Keratinocyte (primary cell): ENCODE measurements around the gene COPZ2. TPM values are rescaled to one million over a fixed set of nuclear protein-coding genes. Genes with fewer than 3 reads are reported as not detected.

Experiments
- DNase-seq: peaks from one replicate; pipeline ENCODE4 v3.0.0-alpha.2; 2011; ENCODE audit warnings: low read depth, missing footprints, low spot score
- FAIRE-seq: peaks from 2 replicates; lab custom pipeline; 2011; peaks lifted over from hg19 to GRCh38; lab: Jason Lieb, UNC
- H2AFZ ChIP-seq: 2 replicates; pipeline ENCODE4 v1.6.0; 2012; ENCODE audit warnings: low read length, control low read depth, inconsistent platforms; ENCODE audit not compliant: control insufficient read depth
- H3K27ac ChIP-seq: 2 replicates; pipeline ENCODE4 v1.5.1; 2011; ENCODE audit warnings: low read length; ENCODE audit not compliant: control insufficient read depth, insufficient read depth
- H3K27me3 ChIP-seq: 3 replicates; pipeline ENCODE4 v1.6.0; 2011; ENCODE audit warnings: low read length; ENCODE audit not compliant: control insufficient read depth, insufficient read depth; ENCODE audit errors: extremely low read depth
- H3K36me3 ChIP-seq, 2 experiments: 2 replicates in 1 of 2; 3 replicates in 1 of 2; pipeline ENCODE4 v1.5.1; 2011; ENCODE audit warnings: low read length in 2 of 2, mild to moderate bottlenecking in 1 of 2; ENCODE audit not compliant: control insufficient read depth in 2 of 2, insufficient read depth in 2 of 2; ENCODE audit errors: extremely low read depth in 1 of 2
- H3K4me1 ChIP-seq: 3 replicates; pipeline ENCODE4 v1.5.1; 2011; ENCODE audit warnings: low read length; ENCODE audit not compliant: control insufficient read depth, insufficient read depth; ENCODE audit errors: extremely low read depth
- H3K4me2 ChIP-seq: 3 replicates; pipeline ENCODE4 v1.6.0; 2011; ENCODE audit warnings: low read depth, low read length; ENCODE audit not compliant: control insufficient read depth, insufficient read depth; ENCODE audit errors: extremely low read depth
- H3K4me3 ChIP-seq, 3 experiments: fragments of 200-600 bp in 1 of 3; sonication (generic) in 1 of 3; 2 replicates in 2 of 3; 3 replicates in 1 of 3; pipeline ENCODE4 v1.5.1; 2011 to 2016; ENCODE audit warnings: low read length in 3 of 3, mild to moderate bottlenecking in 3 of 3, control low read depth in 2 of 3, inconsistent platforms in 1 of 3, low read depth in 1 of 3, mixed read lengths in 1 of 3, mixed run types in 1 of 3, moderate library complexity in 1 of 3; ENCODE audit not compliant: control insufficient read depth in 2 of 3, insufficient read depth in 2 of 3; ENCODE audit errors: extremely low read depth in 1 of 3
- H3K79me2 ChIP-seq: 2 replicates; pipeline ENCODE4 v1.6.0; 2012; ENCODE audit warnings: low read length; ENCODE audit not compliant: control insufficient read depth, insufficient read depth
- H3K9ac ChIP-seq: 3 replicates; pipeline ENCODE4 v1.6.0; 2011; ENCODE audit warnings: low read length; ENCODE audit not compliant: control insufficient read depth, insufficient read depth; ENCODE audit errors: extremely low read depth
- H3K9me1 ChIP-seq: 3 replicates; pipeline ENCODE4 v1.6.0; 2011; ENCODE audit warnings: low read length; ENCODE audit not compliant: control insufficient read depth, insufficient read depth; ENCODE audit errors: extremely low read depth
- H3K9me3 ChIP-seq: 2 replicates; pipeline ENCODE4 v1.5.1; 2012; ENCODE audit warnings: low read depth, low read length; ENCODE audit not compliant: control insufficient read depth
- H4K20me1 ChIP-seq: 3 replicates; pipeline ENCODE4 v1.6.0; 2011; ENCODE audit warnings: low read length; ENCODE audit not compliant: control insufficient read depth, insufficient read depth; ENCODE audit errors: extremely low read depth
- EZH2 ChIP-seq: IDR thresholded peaks from one replicate; pipeline ENCODE4 v1.6.1; 2012; ENCODE audit warnings: inconsistent platforms, mild to moderate bottlenecking, low read length, moderate library complexity
- dilution Hi-C: fragments of 300-500 bp; cut with MboI; formaldehyde crosslinking; loops from one replicate; pipeline ENCODE4 v1.7.0; 2020; ENCODE audit warnings: low sequenced_read_pairs; ENCODE audit not compliant: extremely low pct_ligation_motif_present
- polyA plus RNA-seq, 5 experiments: library from polyadenylated mRNA; depleted of rRNA in 3 of 5; stranded (reverse) in 3 of 5; stranded (forward) in 1 of 5; unstranded in 1 of 5; fragments of >200 nt; gene quantifications; 1 replicate in 1 of 5; 2 replicates in 3 of 5; 3 replicates in 1 of 5; pipeline versions ENCODE4 v1.2.1 to v1.2.3, GENCODE V29; 2011 to 2012; ENCODE audit warnings: missing spikeins in 2 of 5, low read depth in 1 of 5, low replicate concordance in 1 of 5
- TF ChIP-seq, protein P1 (sequence below), 3 experiments: IDR thresholded peaks in 1 of 3; conservative IDR thresholded peaks in 1 of 3; optimal IDR thresholded peaks in 1 of 3; 2 replicates in 2 of 3; 3 replicates in 1 of 3; pipeline versions ENCODE3 to v1.5.1; 2011; ENCODE audit warnings: low read length in 3 of 3, mild to moderate bottlenecking in 3 of 3, moderate library complexity in 2 of 3, control low read depth in 1 of 3, inconsistent platforms in 1 of 3; ENCODE audit not compliant: insufficient read depth in 2 of 3; ENCODE audit errors: extremely low read depth in 1 of 3

The COPZ2 gene
- polyA plus RNA-seq, 1 donor (not counting 4 experiments of a cell fraction or from before 2014, with no cell fraction given), result 11.1 TPM

DNA sequence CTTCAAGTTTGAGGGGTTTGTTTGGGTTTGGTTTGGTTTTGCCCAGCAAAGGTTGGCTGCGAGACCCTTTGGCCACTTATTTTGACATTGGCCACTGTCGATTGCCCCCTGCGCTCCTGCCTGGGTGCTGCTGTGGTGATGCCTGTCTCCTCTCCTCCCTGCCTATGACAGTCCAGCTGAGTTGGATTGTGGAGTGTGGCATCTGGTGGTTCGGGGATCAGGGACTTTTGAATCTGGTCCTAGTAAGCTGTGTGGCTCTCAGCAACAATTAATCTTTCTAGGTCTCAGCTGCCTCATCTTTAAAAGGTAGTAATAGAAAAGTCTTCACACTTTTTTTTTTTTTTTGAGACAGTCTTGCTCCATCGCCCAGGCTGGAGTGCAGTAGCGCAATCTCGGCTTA, 39.6 kb downstream of the COPZ2 start:
- Histone ChIP-seq H3K27ac (no peak overlapping the region), H3K4me1 (peaks cover 9% of the 10 kb centered on the region), H2AFZ (no peak overlapping the region), H3K9me3 (no peaks in the 10 kb centered on the region), H3K4me2 (no peak overlapping the region), H3K4me3 (no peak overlapping the region), H4K20me1 (no peaks in the 10 kb centered on the region), H3K27me3 (no peaks in the 10 kb centered on the region), H3K36me3 (no peaks in the 10 kb centered on the region), H3K9me1 (no peaks in the 10 kb centered on the region), H3K79me2 (no peaks in the 10 kb centered on the region), H3K9ac (no peak overlapping the region)
- FAIRE-seq, result no peak
- dilution Hi-C loops, result no loop called here
- no peak for TF ChIP-seq EZH2
- TF ChIP-seq, protein P1, sequence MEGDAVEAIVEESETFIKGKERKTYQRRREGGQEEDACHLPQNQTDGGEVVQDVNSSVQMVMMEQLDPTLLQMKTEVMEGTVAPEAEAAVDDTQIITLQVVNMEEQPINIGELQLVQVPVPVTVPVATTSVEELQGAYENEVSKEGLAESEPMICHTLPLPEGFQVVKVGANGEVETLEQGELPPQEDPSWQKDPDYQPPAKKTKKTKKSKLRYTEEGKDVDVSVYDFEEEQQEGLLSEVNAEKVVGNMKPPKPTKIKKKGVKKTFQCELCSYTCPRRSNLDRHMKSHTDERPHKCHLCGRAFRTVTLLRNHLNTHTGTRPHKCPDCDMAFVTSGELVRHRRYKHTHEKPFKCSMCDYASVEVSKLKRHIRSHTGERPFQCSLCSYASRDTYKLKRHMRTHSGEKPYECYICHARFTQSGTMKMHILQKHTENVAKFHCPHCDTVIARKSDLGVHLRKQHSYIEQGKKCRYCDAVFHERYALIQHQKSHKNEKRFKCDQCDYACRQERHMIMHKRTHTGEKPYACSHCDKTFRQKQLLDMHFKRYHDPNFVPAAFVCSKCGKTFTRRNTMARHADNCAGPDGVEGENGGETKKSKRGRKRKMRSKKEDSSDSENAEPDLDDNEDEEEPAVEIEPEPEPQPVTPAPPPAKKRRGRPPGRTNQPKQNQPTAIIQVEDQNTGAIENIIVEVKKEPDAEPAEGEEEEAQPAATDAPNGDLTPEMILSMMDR (optimal IDR thresholded peaks at IDR 0.05 in 1 of 3, IDR thresholded peaks at IDR 0.05 in 1 of 3, conservative IDR thresholded peaks at IDR 0.05 in 1 of 3; ENCODE audit: extremely low read depth in 1 of 3, insufficient read depth in 2 of 3, low read length in 3 of 3), result no peak
- DNase-seq, result no peak

DNA sequence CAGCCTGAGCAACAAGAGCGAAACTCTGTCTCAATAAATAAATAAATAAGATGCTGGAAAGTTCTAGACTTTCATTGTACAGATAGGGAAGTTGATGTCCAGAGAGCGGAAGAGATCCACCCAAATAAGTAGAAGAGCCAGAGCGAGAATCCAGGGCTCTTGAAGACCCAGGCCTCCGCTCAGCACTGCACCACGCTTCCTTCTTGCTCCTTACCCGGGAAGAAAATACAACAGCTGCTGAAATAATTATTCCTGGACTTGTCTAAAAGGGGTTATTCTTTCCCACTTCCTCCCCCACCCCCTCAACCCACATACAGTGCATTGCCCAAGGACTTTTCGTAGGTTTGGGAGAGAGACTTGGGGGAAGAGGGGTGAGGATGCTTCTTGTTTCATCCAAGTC, 40.0 kb downstream of the COPZ2 start:
- H3K4me2 ChIP-seq, result no peak overlapping the region

More for the DNA sequence above, 40.0 kb downstream of the COPZ2 start:
- Histone ChIP-seq H2AFZ (no peak overlapping the region), H3K9ac (no peak overlapping the region), H3K9me1 (no peaks in the 10 kb centered on the region), H3K27ac (no peak overlapping the region), H3K79me2 (no peaks in the 10 kb centered on the region), H3K36me3 (no peaks in the 10 kb centered on the region), H3K9me3 (no peaks in the 10 kb centered on the region), H3K27me3 (no peaks in the 10 kb centered on the region), H3K4me3 (no peak overlapping the region), H3K4me1 (peaks cover 4% of the 10 kb centered on the region), H4K20me1 (no peaks in the 10 kb centered on the region)
- TF ChIP-seq, protein P1 (optimal IDR thresholded peaks at IDR 0.05 in 1 of 3, IDR thresholded peaks at IDR 0.05 in 1 of 3, conservative IDR thresholded peaks at IDR 0.05 in 1 of 3; ENCODE audit: extremely low read depth in 1 of 3, insufficient read depth in 2 of 3, low read length in 3 of 3), result no peak
- TF ChIP-seq EZH2, result no peak
- no peak for DNase-seq
- no peak for FAIRE-seq
- dilution Hi-C loops, result no loop called here
